Left lung (tissue), 14 donors: ENCODE measurements around the gene P2RX5. TPM values are rescaled to one million over a fixed set of nuclear protein-coding genes. Genes with fewer than 3 reads are reported as not detected.

ENCODE experiments used
- ATAC-seq: fragments of 200-7000 bp; cut with Tn5 transposase; one replicate; pipeline ENCODE4 v1.9.1; 2020; ENCODE audit warnings: moderate library complexity
- DNase-seq, 4 donors: peaks; one replicate each; pipeline ENCODE4 v3.0.0-alpha.2; 2013 to 2020
- H3K27ac ChIP-seq, 2 donors: fragments of 200-600 bp; sonication (generic) in 1 of 2; one replicate each; pipeline versions ENCODE4 v1.5.0 to v1.8.0; 2020 to 2021
- H3K27me3 ChIP-seq, 2 donors: fragments of 200-600 bp; sonication (generic) in 1 of 2; one replicate each; pipeline versions ENCODE4 v1.5.0 to v1.8.0; 2020 to 2021
- H3K36me3 ChIP-seq, 2 donors: fragments of 200-600 bp; sonication (generic) in 1 of 2; one replicate each; pipeline versions ENCODE4 v1.5.0 to v1.8.0; 2020 to 2021
- H3K4me1 ChIP-seq, 2 donors: fragments of 200-600 bp; one replicate each; pipeline ENCODE4 v1.8.0; 2021
- H3K4me3 ChIP-seq, 2 donors: fragments of 200-600 bp; sonication (generic) in 1 of 2; one replicate each; pipeline versions ENCODE4 v1.5.0 to v1.8.0; 2020 to 2021; ENCODE audit warnings: mild to moderate bottlenecking in 1 of 2
- H3K9me3 ChIP-seq, 2 donors: fragments of 200-600 bp; sonication (generic) in 1 of 2; one replicate each; pipeline versions ENCODE4 v1.5.0 to v1.8.0; 2020 to 2021
- intact Hi-C, 2 donors: fragments of 100-400 bp; cut with DNase I; formaldehyde crosslinking; loops; one replicate each; pipeline versions ENCODE4 v1.11.2 to v1.14.2; 2022
- long read RNA-seq, 12 donors: library from polyadenylated mRNA in 2 of 12; unstranded in 2 of 12; transcript quantifications; one replicate each; pipeline ENCODE4 v2.0.0 and lab custom pipeline, GENCODE V29; 2019 to 2026
- polyA plus RNA-seq, 6 donors: library from polyadenylated mRNA; unstranded; fragments of 120-200 nt; gene quantifications; one replicate each; pipeline ENCODE4 v1.2.1, GENCODE V29; 2013; ENCODE audit not compliant: insufficient read length in 6 of 6
- total RNA-seq, 2 donors: library from RNA; stranded (reverse); fragmentation: NEBNext Ultra II Directional; extraction: Animal tissue kit (Norgen Biotek cat#: 25700); gene quantifications; one replicate each; pipeline ENCODE4 v1.2.1, GENCODE V29; 2021
- TF ChIP-seq, protein P1 (sequence below), 2 donors: fragments of 200-600 bp; sonication (generic) in 1 of 2; IDR thresholded peaks; one replicate each; pipeline versions ENCODE4 v1.5.0 to v1.8.0; 2021; ENCODE audit warnings: antibody characterized with exemption in 2 of 2
- donor health status: DM: no; HTN: yes; CAD: no.
- donor health status: DM: no; HTN: no; CAD: no.

P2RX5 gene, protein sequence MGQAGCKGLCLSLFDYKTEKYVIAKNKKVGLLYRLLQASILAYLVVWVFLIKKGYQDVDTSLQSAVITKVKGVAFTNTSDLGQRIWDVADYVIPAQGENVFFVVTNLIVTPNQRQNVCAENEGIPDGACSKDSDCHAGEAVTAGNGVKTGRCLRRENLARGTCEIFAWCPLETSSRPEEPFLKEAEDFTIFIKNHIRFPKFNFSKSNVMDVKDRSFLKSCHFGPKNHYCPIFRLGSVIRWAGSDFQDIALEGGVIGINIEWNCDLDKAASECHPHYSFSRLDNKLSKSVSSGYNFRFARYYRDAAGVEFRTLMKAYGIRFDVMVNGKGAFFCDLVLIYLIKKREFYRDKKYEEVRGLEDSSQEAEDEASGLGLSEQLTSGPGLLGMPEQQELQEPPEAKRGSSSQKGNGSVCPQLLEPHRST
- total RNA-seq (1 to 10 TPM; 1.1 to 2.1 TPM), polyA plus RNA-seq (under 1 TPM; 0.16 to 0.63 (median 0.33) TPM)
- long read RNA-seq, donor 1 = 0 reads
- long read RNA-seq, donor 2 = 0 reads
- long read RNA-seq, donor 3 = 0 reads
- long read RNA-seq, donor 4, partial matches to known transcripts = 0 of 1 reads
- long read RNA-seq, donor 4, other reads (novel, unspliced or antisense) = 0 of 1 reads
- long read RNA-seq, donor 5 = 0 reads
- long read RNA-seq, donor 6 = 0 reads
- long read RNA-seq, donor 7 = 0 reads
- long read RNA-seq, donor 8 = 0 reads
- long read RNA-seq, donor 9 = 0 reads
- long read RNA-seq, donor 10 = 0 reads
- long read RNA-seq, donor 11 = 0 reads
- long read RNA-seq, donor 12 = 0 reads

DNA sequence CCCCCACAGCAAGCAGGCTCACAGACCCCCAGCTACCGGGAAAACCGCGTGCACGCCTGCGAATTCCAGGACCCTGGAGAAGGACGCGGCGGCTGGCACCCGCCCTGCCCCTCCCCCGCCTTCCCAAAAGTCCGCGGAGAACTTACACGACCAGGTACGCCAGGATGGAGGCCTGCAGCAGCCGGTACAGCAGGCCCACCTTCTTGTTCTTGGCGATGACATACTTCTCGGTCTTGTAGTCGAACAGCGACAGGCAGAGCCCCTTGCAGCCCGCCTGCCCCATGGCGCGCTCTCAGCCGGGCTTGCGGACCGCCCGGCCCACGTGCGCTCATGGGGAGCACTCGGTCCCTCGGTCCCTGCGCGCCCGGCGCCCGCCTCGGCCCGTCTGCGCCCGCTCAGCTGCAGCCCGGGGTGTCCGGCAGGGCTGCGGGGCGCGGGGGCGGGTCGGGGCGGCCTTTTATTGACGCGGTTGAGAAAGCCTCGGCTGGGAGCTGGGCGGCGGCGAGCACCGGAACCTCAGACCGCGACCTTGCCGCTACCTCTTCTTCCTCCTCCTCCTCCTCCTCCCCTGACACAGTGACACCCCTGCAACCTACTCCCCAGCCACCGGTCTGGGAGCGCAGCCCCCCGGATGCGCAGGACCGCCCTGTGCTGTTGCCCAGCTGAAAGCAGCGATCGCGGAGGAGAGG, at the start of gene P2RX5:
Gene P2RX5 (minus strand): TSS at position 433 of the 689 bp plus-strand sequence. CDS start 150 bp downstream, at position 283.
- intact Hi-C loops = no loop called here
- Histone ChIP-seq H3K4me3 (peak within 1 kb of the TSS; percentile 35 to 51), H3K4me1 (peaks cover 4 to 18% of the 10 kb centered on the region in 2 donors), H3K9me3 (peaks cover 0 to 1% of the 10 kb centered on the region in 2 donors), H3K27ac (no peak within 1 kb of the TSS), H3K27me3 (peaks cover 30 to 71% of the 10 kb centered on the region in 2 donors), H3K36me3 (no peaks in the 10 kb centered on the region)
- ATAC-seq (peak; percentile 68), DNase-seq (peak in 2 of 4 donors; percentile 15 to 88)
- TF ChIP-seq, protein P1, sequence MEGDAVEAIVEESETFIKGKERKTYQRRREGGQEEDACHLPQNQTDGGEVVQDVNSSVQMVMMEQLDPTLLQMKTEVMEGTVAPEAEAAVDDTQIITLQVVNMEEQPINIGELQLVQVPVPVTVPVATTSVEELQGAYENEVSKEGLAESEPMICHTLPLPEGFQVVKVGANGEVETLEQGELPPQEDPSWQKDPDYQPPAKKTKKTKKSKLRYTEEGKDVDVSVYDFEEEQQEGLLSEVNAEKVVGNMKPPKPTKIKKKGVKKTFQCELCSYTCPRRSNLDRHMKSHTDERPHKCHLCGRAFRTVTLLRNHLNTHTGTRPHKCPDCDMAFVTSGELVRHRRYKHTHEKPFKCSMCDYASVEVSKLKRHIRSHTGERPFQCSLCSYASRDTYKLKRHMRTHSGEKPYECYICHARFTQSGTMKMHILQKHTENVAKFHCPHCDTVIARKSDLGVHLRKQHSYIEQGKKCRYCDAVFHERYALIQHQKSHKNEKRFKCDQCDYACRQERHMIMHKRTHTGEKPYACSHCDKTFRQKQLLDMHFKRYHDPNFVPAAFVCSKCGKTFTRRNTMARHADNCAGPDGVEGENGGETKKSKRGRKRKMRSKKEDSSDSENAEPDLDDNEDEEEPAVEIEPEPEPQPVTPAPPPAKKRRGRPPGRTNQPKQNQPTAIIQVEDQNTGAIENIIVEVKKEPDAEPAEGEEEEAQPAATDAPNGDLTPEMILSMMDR (IDR thresholded peaks at IDR 0.05) = no peak

DNA sequence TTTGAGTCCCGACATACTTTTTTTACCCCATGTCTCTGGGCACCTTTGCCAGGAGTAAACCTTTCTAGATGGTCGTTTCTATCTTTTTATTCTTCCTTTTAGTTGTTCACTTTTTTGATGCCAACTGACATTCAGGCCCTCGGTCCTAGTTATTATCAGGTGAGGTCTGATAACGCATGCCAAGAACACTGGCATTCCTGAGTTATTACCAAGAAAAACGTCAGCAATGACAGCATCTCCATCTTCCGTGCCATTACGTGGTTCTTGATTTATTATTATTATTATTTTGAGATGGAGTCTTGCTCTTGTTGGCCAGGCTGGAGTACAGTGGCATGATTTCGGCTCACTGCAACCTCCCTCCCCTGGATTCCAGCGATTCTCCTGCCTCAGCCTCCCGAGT, 49.1 kb upstream of the P2RX5 start:
- Histone ChIP-seq H3K4me3 (no peak overlapping the region), H3K27me3 (peaks cover 0 to 4% of the 10 kb centered on the region in 2 donors), H3K27ac (no peak overlapping the region), H3K36me3 (no peaks in the 10 kb centered on the region), H3K4me1 (peaks cover 0 to 3% of the 10 kb centered on the region in 2 donors), H3K9me3 (no peaks in the 10 kb centered on the region)
- ATAC-seq (no peak), DNase-seq (no peak)
- TF ChIP-seq, protein P1 (IDR thresholded peaks at IDR 0.05) = no peak
- intact Hi-C loops = no loop called here

DNA sequence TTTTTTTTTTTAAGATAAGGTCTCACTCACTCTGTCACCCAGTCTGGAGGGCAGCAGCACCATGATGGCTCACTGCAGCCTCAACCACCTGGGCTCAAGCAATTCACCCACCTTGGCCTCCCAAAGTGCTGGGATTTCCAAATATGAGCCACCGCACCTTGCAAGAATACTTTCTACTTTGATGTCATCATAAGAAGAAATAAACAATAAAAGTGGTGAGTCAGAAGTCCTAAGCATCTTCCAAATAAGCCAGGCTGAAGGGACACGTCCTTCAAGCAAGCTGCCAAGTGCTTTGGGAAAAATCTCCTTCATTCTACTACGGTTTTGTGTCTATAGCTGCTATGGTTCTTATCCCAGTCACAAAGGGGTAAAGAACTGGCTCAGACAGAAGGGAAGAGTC, 48.1 kb upstream of the P2RX5 start:
- intact Hi-C loops = no loop called here
- ATAC-seq = no peak
- no peaks in the 10 kb centered on the region for H3K27me3 ChIP-seq

DNA sequence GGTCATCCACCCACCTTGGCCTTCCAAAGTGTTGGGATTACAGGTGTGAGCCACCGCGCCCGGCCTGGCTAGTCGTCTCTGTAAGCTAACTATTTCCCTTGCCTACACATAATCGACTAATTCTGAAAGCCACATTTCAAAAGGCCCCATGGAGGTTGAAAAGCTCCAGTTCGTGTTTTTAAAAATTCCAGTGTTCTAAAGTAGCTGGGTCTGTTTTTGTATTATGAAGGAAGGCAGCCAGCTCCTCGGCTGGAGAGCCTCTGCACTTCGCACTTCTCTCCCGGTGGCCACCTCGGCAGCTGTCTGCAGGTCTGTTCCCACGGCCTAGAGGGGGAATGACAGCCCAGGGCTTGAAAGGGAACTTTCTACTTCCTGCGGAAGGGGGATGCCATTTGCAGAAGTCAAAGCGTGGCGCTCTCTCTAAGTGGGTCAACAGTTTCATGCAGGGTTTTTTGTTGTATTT, 44.7 kb upstream of the P2RX5 start:
- intact Hi-C loops = no loop called here
- peak overlapping the region in 1 of 2 donors; percentile 9 for H3K27ac ChIP-seq
- DNase-seq = peak in 2 of 4 donors; percentile 47 to 70
- no peak for ATAC-seq
- no peaks in the 10 kb centered on the region for H3K9me3 ChIP-seq
- TF ChIP-seq, protein P1 (IDR thresholded peaks at IDR 0.05) = no peak
- H3K4me3 ChIP-seq = no peak overlapping the region
- no peaks in the 10 kb centered on the region for H3K36me3 ChIP-seq
- H3K27me3 ChIP-seq = no peaks in the 10 kb centered on the region
- H3K4me1 ChIP-seq = peaks cover 6 to 15% of the 10 kb centered on the region in 2 donors

More for the DNA sequence above, 48.1 kb upstream of the P2RX5 start:
- Histone ChIP-seq H3K9me3 (no peaks in the 10 kb centered on the region), H3K4me3 (no peak overlapping the region), H3K27ac (no peak overlapping the region), H3K36me3 (no peaks in the 10 kb centered on the region), H3K4me1 (peaks cover 0 to 3% of the 10 kb centered on the region in 2 donors)
- TF ChIP-seq, protein P1 (IDR thresholded peaks at IDR 0.05) = no peak
- DNase-seq = no peak
